ENCODE results near the gene TRIM26.

DNA sequence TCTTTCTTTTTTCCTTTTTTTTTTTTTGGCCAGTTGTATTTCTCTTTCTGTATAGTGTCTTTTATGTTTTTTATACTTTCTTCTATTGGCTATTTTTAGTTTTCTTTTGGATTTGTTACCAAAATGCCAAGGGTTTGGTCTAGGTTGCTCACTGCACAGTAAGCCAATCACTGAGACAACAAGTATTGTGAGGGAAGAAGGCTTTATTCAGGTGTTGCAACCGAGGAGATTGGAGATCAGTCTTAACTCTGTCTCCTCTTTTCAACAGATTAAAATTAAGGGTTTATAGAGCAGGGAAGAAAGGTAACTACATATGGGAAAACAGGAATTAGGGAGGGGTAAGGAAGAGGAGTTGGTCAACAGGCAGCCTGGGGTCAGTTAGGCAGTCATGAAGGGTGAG lies 10.1 kb upstream of the TRIM26 start:
- TF ChIP-seq CTCF (IDR thresholded peaks at IDR 0.05) (no peak), POLR2A (IDR thresholded peaks at IDR 0.05) (no peak)
